Neutrophil (primary cell): ENCODE measurements around the gene PHF14.

ENCODE experiments used
- H3K27ac ChIP-seq: fragments of 200-600 bp; sonication (generic); 2 replicates; pipeline ENCODE4 v1.5.1; 2016; ENCODE audit warnings: mild to moderate bottlenecking, moderate library complexity
- H3K27me3 ChIP-seq: fragments of 200-600 bp; sonication (generic); 2 replicates; pipeline ENCODE4 v1.6.0; 2016; ENCODE audit warnings: mild to moderate bottlenecking
- H3K36me3 ChIP-seq: fragments of 200-600 bp; sonication (generic); 2 replicates; pipeline ENCODE4 v1.5.1; 2017
- H3K4me1 ChIP-seq, 2 experiments: fragments of 200-600 bp in 1 of 2; sonication (generic) in 1 of 2; 1 replicate in 1 of 2; 2 replicates in 1 of 2; pipeline versions ENCODE4 v1.5.1 to v1.6.1; 2013 to 2016; ENCODE audit warnings: low read depth in 1 of 2, low read length in 1 of 2, mild to moderate bottlenecking in 1 of 2, moderate library complexity in 1 of 2; ENCODE audit not compliant: control insufficient read depth in 1 of 2, insufficient read depth in 1 of 2
- H3K4me3 ChIP-seq, 2 experiments: fragments of 200-600 bp in 1 of 2; sonication (generic) in 1 of 2; 1 replicate in 1 of 2; 2 replicates in 1 of 2; pipeline ENCODE4 v1.5.1; 2013 to 2016; ENCODE audit warnings: low read depth in 1 of 2, low read length in 1 of 2, mild to moderate bottlenecking in 1 of 2, moderate library complexity in 1 of 2
- H3K9me3 ChIP-seq: fragments of 200-600 bp; sonication (generic); 2 replicates; pipeline ENCODE4 v1.5.1; 2016
- TF ChIP-seq, protein P1 (sequence below): fragments of 200-600 bp; sonication (generic); IDR thresholded peaks from 2 replicates; pipeline ENCODE4 v1.5.1; 2016; ENCODE audit warnings: antibody characterized with exemption

The PHF14 gene

GRCh38 chr7:11163220-11163619 lies 189.5 kb downstream of the PHF14 start:
- TF ChIP-seq, protein P1, sequence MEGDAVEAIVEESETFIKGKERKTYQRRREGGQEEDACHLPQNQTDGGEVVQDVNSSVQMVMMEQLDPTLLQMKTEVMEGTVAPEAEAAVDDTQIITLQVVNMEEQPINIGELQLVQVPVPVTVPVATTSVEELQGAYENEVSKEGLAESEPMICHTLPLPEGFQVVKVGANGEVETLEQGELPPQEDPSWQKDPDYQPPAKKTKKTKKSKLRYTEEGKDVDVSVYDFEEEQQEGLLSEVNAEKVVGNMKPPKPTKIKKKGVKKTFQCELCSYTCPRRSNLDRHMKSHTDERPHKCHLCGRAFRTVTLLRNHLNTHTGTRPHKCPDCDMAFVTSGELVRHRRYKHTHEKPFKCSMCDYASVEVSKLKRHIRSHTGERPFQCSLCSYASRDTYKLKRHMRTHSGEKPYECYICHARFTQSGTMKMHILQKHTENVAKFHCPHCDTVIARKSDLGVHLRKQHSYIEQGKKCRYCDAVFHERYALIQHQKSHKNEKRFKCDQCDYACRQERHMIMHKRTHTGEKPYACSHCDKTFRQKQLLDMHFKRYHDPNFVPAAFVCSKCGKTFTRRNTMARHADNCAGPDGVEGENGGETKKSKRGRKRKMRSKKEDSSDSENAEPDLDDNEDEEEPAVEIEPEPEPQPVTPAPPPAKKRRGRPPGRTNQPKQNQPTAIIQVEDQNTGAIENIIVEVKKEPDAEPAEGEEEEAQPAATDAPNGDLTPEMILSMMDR, result no peak
- H3K4me1 ChIP-seq, result no peaks in the 10 kb centered on the region
- no peaks in the 10 kb centered on the region for H3K27me3 ChIP-seq
- no peaks in the 10 kb centered on the region for H3K36me3 ChIP-seq
- H3K4me3 ChIP-seq, result no peak overlapping the region
- no peaks in the 10 kb centered on the region for H3K9me3 ChIP-seq
- H3K27ac ChIP-seq, result no peak overlapping the region

- Histone ChIP-seq H3K4me3 (no peak overlapping the region), H3K27ac (no peak overlapping the region), H3K36me3 (no peaks in the 10 kb centered on the region), H3K9me3 (no peaks in the 10 kb centered on the region), H3K27me3 (no peaks in the 10 kb centered on the region), H3K4me1 (no peaks in the 10 kb centered on the region)
- TF ChIP-seq, protein P1, result no peak
Observed at GRCh38 chr7:11166051-11166450, 192.4 kb downstream of the PHF14 start.

DNA sequence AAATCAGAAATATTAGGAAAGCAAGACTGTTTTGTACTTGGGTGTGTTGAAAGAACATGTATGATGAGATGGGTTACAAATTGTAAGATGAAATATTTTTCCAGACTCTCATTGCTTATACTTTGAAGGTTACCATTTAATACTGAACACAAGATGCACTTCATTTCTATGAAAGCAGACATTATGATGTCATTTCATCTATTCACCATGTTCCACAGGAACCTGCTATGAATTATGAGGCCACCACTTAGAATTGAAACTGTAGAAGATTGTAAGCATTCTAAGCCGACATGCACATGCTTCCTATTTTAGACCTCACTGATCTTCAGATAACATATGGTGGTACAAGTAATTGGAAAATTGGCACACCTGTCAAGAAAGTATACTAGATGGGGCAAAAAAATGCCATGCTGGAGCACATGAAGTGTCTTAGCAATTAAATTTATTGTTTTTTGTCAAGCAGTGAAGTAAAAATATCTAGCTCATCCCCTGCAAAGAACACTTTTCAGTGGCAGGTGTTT lies 195.0 kb downstream of the PHF14 start:
- H3K4me1 ChIP-seq, result no peaks in the 10 kb centered on the region
- no peak overlapping the region for H3K27ac ChIP-seq
- H3K4me3 ChIP-seq, result no peak overlapping the region
- no peaks in the 10 kb centered on the region for H3K9me3 ChIP-seq
- TF ChIP-seq, protein P1, result no peak
- H3K27me3 ChIP-seq, result no peaks in the 10 kb centered on the region
- no peaks in the 10 kb centered on the region for H3K36me3 ChIP-seq

DNA sequence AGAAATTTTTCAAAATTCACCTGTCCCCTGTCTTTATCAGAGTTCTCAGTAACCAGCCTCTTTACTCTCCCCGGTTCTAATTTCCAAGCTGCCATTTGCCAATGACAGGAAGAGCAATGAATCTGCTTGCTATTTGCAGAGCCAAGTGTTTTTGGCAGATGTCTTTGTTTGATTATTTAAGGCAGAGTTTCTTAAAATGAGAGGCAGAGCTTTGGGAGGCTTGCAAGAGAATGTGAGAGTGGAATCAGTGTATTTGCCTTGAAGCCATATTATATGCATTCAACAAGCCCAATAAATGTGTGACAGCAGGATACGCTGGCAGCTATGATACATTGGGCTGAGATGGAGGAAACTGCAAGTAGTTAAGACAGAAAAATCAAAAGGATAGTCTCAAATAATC lies 196.5 kb downstream of the PHF14 start:
- H3K9me3 ChIP-seq, result no peaks in the 10 kb centered on the region
- TF ChIP-seq, protein P1, result no peak
- no peak overlapping the region for H3K27ac ChIP-seq
- no peak overlapping the region for H3K4me3 ChIP-seq
- no peaks in the 10 kb centered on the region for H3K36me3 ChIP-seq
- H3K27me3 ChIP-seq, result no peaks in the 10 kb centered on the region
- no peaks in the 10 kb centered on the region for H3K4me1 ChIP-seq

DNA sequence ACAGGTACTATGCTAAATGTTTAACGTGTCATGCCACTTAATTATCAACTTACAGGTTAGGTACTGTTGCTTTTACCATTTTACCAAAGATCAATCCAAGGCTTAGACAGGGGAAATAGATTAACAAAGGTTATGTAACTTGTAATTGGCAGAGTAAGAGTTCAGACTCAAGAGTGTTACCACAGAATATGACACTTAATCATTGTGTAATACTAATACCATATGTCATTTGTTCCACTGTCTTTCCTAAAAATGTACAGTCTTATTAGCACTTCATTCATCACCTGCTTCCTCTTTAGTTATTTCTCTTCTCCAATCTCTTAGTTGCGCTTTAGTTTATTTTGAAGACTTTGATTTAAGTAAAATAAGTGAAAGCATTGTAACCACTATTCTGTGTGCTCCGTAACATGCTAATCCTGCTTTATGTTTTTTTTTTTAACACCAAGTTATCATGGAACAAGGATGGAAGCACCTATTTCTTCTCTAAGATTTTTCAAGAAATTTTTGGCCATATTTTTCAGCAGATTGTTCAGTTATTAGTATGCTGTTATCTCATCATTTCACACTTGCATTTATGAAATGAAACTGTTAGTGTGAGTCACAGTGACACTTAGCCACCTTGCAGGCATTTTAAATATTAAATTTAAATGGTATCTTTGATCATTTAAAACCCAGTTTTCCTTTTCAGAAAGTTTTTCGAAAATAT lies 197.3 kb downstream of the PHF14 start:
- Histone ChIP-seq H3K9me3 (no peaks in the 10 kb centered on the region), H3K36me3 (no peaks in the 10 kb centered on the region), H3K4me3 (no peak overlapping the region), H3K27me3 (no peaks in the 10 kb centered on the region), H3K4me1 (no peaks in the 10 kb centered on the region), H3K27ac (no peak overlapping the region)
- TF ChIP-seq, protein P1, result no peak
